Endothelial cell of coronary artery (primary cell): ENCODE results near the gene ZNF560. TPM values are rescaled to one million over a fixed set of nuclear protein-coding genes. Genes with fewer than 3 reads are reported as not detected.

Experiments
- total RNA-seq: library from RNA; depleted of rRNA; stranded (reverse); fragments of >200 nt; gene quantifications from 2 replicates; pipeline ENCODE4 v1.2.3, GENCODE V29; 2014

Gene ZNF560
- under 0.01 and 0.47 TPM in 2 replicates for total RNA-seq

DNA sequence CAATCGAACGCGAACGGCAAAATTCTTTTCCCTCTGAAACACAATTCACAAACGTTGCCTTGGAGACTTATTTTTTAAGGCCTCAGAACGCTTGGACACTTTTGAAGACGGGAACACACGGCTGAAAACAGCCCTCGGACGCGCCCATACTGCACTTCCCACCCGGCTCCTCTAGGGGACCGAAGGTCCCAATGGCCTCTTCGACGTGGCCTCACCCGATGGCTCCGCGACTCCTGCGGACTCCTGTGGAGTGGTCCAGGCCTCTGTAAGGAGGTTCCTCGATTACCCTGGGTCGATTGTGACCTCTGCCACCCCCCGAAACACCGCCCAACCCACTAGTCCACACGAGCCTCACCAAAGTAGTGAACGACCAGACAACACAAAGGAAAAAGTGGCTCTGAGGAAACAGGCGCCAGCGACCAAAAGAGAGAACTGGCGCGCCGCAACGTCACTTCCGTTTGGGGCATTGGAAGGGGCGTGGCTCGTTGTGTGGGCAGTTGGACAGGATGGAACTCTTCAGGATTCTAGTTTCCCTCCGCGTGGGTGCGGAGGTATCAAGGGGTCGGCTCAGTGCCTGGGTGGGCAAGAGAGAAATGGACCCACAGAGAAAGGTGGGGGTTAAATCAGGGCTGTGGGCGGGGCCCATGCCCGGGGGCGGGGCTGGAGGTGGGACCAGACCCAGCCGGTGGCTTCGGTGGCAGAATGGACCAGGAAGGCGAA is at the start of gene ZNF560:
ZNF560 (minus strand) TSS at position 434 of the 720 bp plus-strand sequence. CDS start 23,303 bp downstream, outside the sequence.

DNA sequence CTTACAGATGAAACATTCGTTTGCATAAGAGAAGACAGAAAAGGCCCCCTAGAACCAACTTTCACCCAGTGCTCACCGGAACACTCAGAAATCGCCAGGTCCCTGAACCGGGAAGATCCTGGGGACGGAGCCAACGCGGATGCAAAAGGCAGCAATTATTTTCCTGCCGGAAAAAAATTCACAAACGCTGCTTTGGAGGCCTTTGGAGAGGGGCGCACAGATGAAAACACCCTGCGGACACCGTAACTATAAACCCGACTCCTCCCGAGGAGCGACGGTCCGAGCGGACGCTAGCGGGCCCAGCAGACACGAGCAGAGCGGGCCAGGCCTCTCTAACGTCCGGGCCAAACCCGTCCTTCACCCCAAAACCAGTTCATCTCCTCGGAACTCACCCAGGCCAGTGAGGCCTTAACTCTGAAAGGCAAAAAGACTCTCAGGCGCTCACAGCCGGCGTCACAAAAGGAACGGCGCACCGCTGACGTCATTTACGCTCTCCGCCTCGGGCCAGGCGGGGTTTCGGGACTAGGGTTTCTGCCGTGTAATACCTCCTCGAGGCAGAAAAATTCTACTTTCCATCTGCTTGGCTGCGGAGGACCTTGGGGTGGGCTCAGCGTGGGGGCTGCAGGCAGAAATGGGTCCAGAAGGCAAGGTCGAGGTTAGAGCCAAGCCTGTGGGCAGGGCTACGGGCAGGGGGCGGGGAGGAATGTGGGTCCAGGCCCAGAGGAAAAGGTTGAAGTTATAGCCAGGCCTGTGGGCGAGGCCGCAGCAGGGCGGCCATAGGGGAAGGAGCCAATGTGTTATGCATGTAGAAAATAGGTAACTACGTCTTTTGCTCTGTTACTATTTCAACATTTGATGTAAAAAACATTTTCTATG is 40.0 kb upstream of the ZNF560 start, which contains the start of gene ZNF426:
ZNF426 (minus strand) TSS at position 463 of the 876 bp plus-strand sequence. CDS start 2,413 bp downstream, outside the sequence.

DNA sequence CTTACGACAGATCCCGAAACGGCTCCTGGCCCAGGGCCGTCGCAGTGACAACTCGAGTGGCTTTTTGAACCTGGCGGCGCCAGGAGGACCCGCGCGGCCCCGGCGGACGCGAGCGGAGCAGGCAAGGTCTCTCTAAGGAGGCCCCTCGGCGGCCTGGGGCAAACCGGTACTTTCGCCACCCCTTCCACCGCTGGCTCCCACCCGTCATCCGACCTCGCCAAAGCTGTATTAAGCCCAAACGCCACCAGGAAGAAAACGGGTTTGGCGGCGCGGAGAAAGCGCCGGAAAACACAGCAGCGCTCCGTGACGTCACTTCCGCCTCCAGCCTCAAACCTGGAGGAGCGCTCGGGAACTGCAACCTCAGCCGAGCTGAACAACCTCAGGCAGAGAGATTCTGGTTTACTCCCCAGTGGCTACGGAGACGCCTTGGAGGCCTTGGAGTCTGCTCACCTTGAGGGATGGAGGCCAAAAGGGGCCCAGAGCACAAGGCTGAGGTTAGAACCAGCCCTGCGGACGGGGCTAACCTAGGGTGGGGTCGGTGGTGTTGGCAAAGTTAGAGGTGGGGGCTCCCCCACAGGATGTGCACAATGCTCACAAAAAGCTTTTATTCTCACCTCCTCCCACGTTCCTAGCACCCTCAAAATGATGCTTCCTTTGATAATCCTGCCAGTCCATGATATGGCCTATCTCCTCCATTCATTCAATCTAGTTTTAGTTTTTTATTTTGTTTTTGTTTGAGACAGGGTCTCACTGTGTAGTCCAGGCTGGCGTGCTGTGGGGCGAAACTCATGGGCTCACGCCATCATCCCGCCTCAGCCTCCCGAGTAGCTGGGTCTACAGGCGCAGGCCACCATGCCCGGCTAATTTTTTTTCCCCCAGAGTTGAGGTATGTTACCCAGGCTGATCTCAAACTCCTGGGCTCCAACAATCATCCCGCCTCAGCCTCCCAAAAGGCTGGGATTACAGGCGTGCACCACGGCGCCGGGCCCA is 62.8 kb downstream of the ZNF560 start, which contains the start of gene ZNF266:
ZNF266 (minus strand) TSS at position 295 of the 990 bp plus-strand sequence. CDS start 15,484 bp downstream, outside the sequence.

Other genes starting within 250 kb of the ZNF560 start
- not detected in 2 replicates for gene OR7E24, start 247.7 kb downstream of the ZNF560 start, total RNA-seq
- gene ZNF699, start 188.8 kb downstream of the ZNF560 start, total RNA-seq: 3.1 and 10.3 TPM in 2 replicates
- gene ZNF559, start 174.4 kb downstream of the ZNF560 start, total RNA-seq: 11.1 and 14.1 TPM in 2 replicates
- 0.72 and 1.2 TPM in 2 replicates for gene ZNF177, start 135.6 kb downstream of the ZNF560 start, total RNA-seq
- gene ZNF266, start 63.0 kb downstream of the ZNF560 start, total RNA-seq: 8.3 and 8.7 TPM in 2 replicates
- gene ZNF426, start 40.0 kb upstream of the ZNF560 start, total RNA-seq: 17.0 and 18.6 TPM in 2 replicates
- 34.4 and 41.8 TPM in 2 replicates for gene ZNF121, start 85.9 kb upstream of the ZNF560 start, total RNA-seq
- 27.2 and 50.5 TPM in 2 replicates for gene ZNF561, start 122.6 kb upstream of the ZNF560 start, total RNA-seq
- 17.3 and 27.2 TPM in 2 replicates for gene ZNF562, start 176.5 kb upstream of the ZNF560 start, total RNA-seq